GM21825 (cell line): ENCODE results near the gene MYH6.

Experiments used
- ATAC-seq: cut with Tn5 transposase; IDR thresholded peaks from one replicate; pipeline ENCODE4 v1.9.1; 2021; ENCODE audit warnings: mild to moderate bottlenecking, moderate library complexity; ENCODE audit not compliant: unreplicated experiment

MYH6 gene

DNA sequence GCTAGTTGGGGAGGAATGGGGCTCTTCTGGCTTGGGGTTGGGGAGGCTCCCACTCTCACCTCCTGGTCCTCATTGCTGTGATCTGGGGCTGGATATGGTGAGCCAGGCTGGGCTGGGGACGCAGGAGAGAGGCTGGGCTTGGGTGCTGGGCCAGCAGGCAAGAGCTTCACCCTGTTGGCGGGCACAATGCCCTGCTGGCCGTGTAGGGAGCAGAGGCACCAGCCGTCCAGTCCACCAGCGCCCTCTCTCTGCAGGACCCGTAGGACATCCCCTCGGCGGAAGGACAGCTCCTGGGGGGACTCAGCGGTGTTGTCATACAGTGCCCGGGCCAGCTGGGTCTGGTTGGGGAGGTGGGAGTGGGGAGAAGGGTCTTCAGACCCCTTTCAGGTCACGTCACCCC, 47.6 kb downstream of the MYH6 start:
- ATAC-seq, result no peak

DNA sequence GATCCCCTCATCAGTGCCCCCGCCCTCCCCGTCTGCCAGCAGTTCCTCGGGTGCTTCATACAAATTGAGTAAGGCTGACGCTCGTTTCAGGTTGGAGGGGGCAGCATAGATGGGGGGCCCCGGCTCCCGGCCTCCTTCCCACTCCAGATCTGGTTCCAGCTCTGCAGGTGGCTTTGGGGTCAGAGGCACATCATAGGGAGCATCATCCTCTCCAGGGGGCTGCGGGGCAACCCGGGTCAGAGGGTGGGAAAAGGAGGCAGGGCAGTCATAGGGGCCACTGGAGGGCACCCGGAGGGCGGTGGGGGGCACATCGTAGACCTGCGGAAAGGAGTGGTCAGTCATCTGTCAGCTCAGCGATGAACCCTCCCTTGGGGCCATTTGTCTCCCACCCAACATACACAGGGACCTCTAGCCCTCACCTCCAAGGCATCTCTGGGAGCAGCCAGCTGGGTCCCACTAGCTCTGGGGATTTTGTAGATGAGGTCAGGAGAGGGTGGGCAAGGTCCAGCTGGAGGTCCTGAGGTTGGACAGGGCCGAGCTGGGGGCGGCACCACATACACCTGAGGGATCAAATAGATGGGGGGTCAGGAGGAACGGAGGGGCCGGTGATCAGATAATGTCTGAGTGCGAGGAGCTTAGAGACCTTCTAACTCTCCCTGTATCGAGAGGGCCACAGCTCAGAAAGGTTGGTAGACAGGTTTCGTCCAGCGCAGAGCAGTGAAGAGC, 48.2 kb downstream of the MYH6 start:
- ATAC-seq, result no peak

DNA sequence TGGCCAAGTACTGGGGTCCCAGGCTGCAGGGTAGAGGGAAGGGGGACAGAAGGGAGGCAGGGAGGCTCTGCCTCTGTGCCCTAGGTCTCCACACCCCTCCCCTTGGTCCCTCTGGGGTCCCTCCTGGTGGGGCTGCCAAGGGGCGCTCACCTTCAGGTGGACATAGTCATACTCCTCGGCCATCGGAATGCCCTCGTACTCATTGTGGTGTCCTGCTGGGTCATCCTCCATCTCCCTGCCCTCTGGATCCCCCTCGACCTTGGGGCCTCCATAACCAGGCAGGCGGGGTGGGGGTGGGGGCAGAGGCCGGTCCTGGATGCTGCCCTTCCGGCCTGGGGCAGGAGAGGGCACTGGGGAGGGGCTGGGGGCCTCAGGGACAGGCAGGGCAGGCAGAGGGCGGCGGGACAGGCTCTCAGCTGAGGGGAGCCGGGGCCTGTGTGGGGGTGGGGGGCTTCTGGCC, 48.9 kb downstream of the MYH6 start:
- no peak for ATAC-seq

DNA sequence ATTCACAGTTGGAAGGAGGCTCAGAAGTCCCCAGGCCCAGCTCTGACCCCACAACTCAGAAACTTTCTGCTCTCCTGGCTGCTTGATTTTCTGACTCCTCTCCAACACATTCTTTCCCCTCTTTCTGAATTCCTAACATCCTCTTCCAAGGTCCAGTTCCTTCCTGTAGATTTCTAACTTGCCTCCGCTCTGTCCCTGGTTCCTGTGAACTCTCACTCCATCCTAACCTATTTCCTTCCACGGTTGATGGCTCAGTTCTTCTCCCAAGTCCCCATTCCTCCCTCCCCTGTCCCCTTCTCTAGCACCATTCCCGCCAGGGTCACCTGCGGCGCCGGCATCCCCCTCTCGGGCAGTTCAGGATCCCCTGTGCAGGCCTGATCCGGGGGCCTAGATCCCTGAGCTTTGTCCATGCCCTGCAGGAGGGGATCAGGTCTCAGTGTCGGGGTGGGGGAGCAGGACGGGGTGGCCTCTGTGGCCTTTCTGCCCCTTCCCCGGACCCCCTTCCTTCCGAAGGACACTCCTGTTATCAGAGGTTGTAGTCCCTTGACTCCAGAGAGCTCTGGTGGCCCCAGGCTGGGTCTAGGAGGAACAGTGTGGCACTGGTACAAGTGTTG, 49.4 kb downstream of the MYH6 start:
- ATAC-seq, result no peak

DNA sequence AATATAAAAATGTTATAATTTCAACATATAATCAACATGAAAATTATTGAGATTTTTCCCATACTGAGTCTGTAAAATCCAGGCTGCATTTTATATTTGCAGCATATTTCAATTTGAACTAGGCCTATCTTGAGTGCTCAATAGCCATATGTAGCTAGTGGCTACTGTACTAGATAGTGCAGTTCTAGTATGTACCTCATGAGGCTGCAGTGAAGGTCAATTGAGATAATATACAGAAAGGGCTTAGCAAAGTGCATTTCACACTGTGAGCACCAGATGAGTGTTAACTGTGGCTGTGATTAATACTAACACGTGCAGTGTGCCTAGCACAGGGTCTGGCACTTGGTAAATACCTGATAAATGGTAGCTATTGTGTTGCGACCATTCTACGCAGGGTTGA, 50.0 kb downstream of the MYH6 start:
- no peak for ATAC-seq

DNA sequence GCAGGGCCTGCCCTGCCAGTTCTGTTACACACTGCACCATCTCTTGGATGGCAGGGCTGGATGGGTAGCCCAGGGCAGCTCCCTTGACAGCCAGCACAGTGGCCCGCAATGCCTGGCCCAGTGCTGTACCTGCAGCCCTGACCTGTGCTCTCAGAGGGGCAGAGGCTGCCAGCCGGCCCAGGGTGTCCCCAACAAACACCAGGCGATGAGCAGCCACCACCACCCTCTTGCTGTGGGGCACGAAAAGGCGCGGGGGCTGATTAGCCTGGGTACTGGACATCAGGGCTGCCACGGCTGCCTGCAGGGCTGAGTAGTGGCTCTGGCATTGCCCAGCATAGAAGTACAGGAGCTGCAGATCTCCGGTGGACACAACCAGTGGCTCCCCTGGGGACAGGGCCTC, 50.8 kb downstream of the MYH6 start:
- ATAC-seq, result no peak

DNA sequence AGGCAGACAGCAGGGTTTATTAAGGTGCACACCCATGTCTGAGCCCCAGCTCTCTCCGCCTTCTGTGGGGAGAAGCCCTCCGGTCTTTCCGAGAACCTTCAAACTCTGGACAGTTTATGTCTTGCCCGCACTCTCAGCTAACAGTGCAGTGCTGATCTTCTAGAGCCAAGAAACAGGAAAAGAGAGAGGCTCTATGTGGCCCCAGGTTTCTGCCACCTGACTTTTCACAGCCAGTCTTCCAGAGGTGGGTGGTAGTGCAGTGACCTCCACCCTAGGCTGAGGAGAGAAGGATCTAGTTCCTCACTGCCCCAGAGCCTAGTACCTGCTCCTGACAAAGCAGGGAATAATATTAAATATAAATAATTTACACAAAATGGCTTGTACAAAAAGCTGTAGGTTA, 51.4 kb downstream of the MYH6 start:
- ATAC-seq, result no peak

DNA sequence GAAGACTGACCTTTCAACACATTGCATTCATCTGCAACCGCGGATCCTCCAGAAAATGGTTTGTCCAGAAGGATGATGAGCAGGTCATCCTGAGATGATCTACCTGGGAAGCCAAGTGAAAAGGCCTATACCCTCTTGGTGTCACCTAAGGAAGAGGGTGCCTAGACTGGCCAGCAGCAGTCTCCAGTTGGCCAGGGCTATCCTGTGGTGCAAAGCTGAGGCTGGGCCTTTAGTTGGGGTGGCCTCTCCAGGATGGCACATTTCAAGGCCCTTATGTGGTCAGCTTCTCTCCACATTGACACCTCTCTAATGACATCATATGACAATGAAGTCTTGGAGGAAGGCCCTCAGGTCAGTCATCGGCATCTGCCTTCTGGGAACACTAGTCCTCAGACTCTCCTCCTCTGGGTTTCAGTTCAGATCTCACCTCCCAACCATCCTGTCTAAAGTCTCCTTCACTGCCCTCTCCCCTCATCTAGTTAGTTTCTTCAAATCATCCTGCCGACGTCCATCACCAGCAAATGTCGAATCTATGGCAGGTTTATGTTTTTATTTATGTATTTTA, 52.1 kb downstream of the MYH6 start:
- no peak for ATAC-seq

DNA sequence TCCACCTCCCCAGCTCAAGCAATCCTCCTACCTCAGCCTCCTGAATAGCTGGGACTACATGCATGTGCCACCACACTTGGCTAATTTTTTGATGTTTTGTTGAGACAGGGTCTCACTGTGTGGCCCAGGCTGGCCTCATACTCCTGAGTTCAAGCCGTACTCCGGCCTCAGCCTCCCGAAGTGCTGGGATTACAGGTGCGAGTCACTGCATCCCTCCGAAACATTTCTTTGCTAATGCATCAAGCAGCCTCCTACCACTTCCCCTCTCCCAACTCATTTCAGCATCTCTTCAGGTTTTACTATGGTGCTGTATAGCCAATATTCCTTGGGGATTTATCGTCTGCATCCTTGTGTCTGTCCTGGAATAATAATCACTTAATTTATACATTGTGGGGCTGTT, 53.1 kb downstream of the MYH6 start:
- ATAC-seq, result no peak

DNA sequence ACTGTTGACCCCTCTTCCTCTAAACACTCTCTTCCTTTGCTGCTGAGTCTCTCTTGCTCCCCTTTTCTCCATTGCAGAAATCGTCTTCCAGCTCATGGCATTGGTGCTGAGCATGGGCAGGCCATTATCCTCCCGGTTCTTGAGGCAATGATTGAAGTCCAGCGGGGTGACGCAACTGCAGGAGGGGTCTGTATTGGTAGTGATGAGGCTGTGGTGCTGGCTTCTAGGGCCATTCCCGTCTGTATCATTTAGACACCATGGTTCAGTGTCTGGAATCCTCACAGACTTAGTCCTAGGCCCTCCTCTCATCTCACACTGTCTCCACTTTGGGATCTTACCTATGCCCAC, 54.7 kb downstream of the MYH6 start:
- ATAC-seq, result no peak

GRCh38 chr14:23352506-23353432, 55.3 kb downstream of the MYH6 start, which contains the start of gene SLC22A17:
Gene SLC22A17, minus strand, starts transcription at chr14:23352887.
- no peak for ATAC-seq

GRCh38 chr14:23351681-23352505, 56.2 kb downstream of the MYH6 start:
- ATAC-seq, result no peak

DNA sequence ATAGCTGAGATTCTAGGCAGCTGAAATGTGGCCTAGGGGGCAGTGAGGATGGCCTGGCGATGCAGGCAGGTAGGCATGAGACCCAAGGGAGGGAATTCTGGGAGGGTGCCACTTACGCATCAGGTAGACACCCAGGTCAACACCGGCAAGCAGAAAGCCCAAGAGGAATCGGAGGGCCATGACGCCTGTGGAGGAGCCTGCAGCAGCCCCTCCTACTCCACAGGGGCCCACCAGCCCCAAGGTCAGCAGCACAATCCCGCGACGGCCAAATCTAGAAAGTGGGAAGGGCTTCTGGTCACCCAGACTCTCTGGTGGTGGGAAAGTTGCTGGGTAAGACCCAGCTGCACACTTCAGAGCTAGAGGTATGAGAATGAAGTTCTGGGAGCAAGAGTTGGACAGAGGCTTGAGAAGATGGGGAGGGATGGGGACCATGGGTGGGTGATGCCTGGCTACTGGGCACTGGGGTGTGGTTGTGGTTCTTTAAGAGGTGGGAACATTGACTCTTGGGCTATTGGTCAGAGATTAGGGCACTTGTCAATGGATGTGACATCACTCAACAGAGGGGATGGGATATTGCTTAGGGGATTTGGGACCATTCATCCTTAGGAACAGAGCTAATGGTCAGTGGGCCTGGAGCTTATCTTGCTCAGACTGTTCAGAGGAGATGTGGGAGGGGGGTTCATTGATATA, 58.8 kb downstream of the MYH6 start:
- ATAC-seq, result no peak

DNA sequence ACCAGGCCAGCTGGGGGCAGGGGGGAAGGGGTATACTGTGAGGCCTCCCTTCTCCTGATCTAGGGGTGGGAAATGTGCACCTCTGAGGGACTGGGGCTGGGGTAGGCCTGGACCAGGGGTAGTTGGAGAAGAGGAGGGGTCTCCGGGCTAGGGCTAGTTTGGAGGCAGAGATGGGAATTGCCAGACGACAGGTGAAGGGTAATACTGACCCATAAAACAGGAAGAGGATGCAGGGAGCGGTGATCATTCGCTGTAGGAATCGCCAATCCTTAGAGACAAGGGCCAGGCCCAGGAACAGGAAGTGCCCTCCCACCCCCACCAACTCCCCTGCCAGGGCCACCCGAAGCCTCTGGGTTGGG, 59.8 kb downstream of the MYH6 start:
- no peak for ATAC-seq

DNA sequence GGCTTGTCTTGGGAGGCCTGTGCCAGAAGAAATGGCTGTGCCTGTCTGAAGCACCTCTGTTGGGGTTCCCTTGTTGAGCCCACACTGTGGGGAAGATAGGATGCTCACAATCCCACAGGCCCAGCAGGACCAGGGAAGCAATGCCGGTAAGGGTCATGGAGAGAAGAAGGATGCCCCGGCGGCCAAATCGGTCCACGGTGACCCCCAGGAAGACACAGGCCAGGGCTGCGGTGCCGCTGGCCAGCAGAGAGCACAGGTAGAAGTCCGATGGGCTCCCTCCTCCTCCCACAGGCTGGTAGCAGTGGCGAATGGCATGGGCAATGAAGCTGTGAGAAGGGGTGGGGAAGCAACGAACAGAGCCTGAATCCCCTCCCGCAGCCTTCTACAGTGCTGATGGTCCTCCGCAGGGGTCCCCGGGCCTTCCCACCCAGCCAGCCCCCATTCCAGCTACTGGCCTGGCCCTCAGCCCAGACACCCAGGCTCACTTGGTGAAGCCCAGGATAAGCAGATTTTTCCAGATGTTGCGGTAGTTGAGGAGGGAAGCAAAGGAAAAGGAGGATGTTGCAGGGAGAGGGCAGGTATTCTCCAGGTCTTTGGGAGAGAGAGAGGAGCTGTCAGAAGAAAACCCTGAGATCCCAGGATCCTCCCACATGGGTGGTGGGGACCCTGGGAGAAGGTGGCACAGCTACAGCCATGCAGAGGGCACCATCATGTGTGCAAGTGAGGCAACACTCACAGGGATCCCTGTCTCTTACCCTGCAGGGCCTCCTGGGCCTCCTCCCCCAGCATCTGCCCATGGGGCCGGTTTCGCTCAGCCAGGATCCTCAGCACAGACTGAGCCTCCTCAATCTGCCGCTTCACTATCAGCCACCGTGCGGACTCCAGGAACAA, 60.4 kb downstream of the MYH6 start:
- no peak for ATAC-seq

DNA sequence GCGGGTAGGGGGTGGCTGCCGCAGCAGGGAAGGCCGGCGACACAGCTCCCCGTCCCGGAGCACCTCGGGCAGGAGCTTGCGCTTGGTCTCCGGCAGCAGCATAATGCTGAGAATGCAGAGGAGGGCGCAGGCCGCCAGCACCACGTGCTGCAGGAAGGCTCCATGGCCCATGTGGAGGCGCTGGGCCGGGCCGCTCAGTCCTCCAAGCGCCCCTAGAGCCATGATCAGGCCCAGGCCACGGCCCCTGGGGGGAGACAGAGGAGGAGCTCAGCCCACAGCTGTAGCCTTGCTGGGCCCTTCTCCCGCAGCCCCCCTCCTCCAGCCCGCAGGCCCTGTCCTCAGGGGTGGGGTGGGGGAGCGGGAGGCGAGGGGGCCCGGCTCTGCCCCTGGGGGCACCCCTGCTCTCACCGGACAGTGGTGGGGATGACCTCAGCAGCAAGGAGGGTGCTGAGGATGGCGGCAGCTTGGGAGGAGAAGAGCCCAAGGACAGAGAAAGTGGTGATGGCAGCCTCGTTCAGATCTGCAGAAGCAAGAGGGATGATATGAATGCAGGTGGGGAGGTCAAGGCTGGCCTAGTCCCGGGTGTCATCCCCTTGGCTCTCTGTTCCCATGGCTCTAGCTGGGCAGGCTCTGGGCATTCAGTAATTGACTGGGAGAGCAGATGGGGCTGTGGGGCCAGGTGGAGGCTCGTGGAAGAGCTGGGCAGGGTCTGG, 61.2 kb downstream of the MYH6 start:
- ATAC-seq, result no peak

GRCh38 chr14:23345987-23346692, 61.9 kb downstream of the MYH6 start:
- ATAC-seq, result no peak

DNA sequence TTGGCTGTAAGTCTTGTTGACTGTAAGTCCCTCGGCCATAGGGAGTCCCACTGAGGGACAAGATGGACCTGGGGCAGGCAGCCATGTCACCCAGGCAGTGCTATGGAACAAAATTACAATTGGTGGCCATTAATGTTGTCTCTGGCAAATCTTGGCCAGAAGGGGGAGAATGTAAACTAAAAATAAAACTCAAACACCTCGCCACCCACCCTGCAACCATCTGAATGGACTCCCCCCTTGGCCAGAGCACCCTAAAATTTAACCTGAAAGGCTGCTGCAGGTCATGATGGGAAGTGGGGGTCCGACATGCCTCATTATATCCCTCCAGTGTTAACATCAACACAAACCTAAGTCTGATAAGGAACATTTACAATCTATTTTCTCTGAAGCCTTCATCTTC, 63.6 kb downstream of the MYH6 start:
- ATAC-seq, result no peak
